Mesendoderm (in vitro differentiated cells): Measurements from ENCODE around the gene SGTA.

Experiments
- DNase-seq: peaks from one replicate; pipeline ENCODE4 v3.0.0; 2013
- H2AK5ac ChIP-seq: 2 replicates; pipeline ENCODE4 v1.6.1; 2013; ENCODE audit warnings: low read length, inconsistent platforms
- H2BK120ac ChIP-seq: 2 replicates; pipeline ENCODE4 v1.6.1; 2013; ENCODE audit warnings: low read depth, mild to moderate bottlenecking, low read length, moderate library complexity, mixed read lengths
- H2BK15ac ChIP-seq: replicated peaks from 2 replicates; pipeline ENCODE4 v1.6.1; 2013; ENCODE audit warnings: low read depth, mild to moderate bottlenecking, moderate library complexity
- H2BK5ac ChIP-seq: 2 replicates; pipeline ENCODE4 v1.6.1; 2013; ENCODE audit warnings: low read length, inconsistent platforms
- H3K18ac ChIP-seq: 2 replicates; pipeline ENCODE4 v1.6.1; 2013; ENCODE audit warnings: mild to moderate bottlenecking, low read length, mixed read lengths
- H3K23ac ChIP-seq: one replicate; pipeline ENCODE4 v1.6.1; 2013; ENCODE audit warnings: low read length
- H3K27ac ChIP-seq: 2 replicates; pipeline ENCODE4 v1.5.1; 2013; ENCODE audit warnings: low read depth, mild to moderate bottlenecking, inconsistent platforms, low read length, moderate library complexity
- H3K27me3 ChIP-seq: 2 replicates; pipeline ENCODE4 v1.6.1; 2013; ENCODE audit warnings: low read length, control low read depth, mild to moderate bottlenecking, inconsistent platforms; ENCODE audit not compliant: insufficient read depth, poor library complexity
- H3K36me3 ChIP-seq: 2 replicates; pipeline ENCODE4 v1.6.1; 2013; ENCODE audit warnings: low read length, inconsistent platforms; ENCODE audit not compliant: control insufficient read depth, insufficient read depth
- H3K4ac ChIP-seq: one replicate; pipeline ENCODE4 v1.6.1; 2013; ENCODE audit warnings: low read depth, mild to moderate bottlenecking, low read length, moderate library complexity
- H3K4me1 ChIP-seq: 2 replicates; pipeline ENCODE4 v1.6.1; 2013; ENCODE audit warnings: low read depth, low read length, inconsistent platforms; ENCODE audit not compliant: control insufficient read depth
- H3K4me2 ChIP-seq: 2 replicates; pipeline ENCODE4 v1.6.1; 2013; ENCODE audit warnings: low read length
- H3K4me3 ChIP-seq: 2 replicates; pipeline ENCODE4 v1.5.1; 2013; ENCODE audit warnings: mild to moderate bottlenecking, low read length
- H3K56ac ChIP-seq: one replicate; pipeline ENCODE4 v1.6.1; 2013; ENCODE audit warnings: low read length
- H3K79me1 ChIP-seq: 2 replicates; pipeline ENCODE4 v1.6.1; 2013; ENCODE audit warnings: low read length, inconsistent platforms
- H3K79me2 ChIP-seq: 2 replicates; pipeline ENCODE4 v1.6.1; 2013; ENCODE audit warnings: mild to moderate bottlenecking, low read length; ENCODE audit not compliant: control insufficient read depth, insufficient read depth
- H3K9ac ChIP-seq: 2 replicates; pipeline ENCODE4 v1.6.1; 2013; ENCODE audit warnings: low read length, inconsistent platforms
- H4K5ac ChIP-seq: one replicate; pipeline ENCODE4 v1.6.1; 2013; ENCODE audit warnings: low read length
- H4K8ac ChIP-seq: one replicate; pipeline ENCODE4 v1.6.1; 2013; ENCODE audit warnings: low read depth, mild to moderate bottlenecking, control low read depth, low read length, moderate library complexity
- whole genome bisulfite sequencing: extraction: QIAGEN DNeasy Blood & Tissue Kit; methylation state at CpG from one replicate; pipeline ENCODE4 v1.1.7; 2013; ENCODE audit warnings: low lambda C conversion rate, missing lambda C conversion rate; ENCODE audit not compliant: insufficient coverage; ENCODE audit errors: extremely low coverage; 5-methylcytosine and 5-hydroxymethylcytosine counted together

SGTA gene

DNA sequence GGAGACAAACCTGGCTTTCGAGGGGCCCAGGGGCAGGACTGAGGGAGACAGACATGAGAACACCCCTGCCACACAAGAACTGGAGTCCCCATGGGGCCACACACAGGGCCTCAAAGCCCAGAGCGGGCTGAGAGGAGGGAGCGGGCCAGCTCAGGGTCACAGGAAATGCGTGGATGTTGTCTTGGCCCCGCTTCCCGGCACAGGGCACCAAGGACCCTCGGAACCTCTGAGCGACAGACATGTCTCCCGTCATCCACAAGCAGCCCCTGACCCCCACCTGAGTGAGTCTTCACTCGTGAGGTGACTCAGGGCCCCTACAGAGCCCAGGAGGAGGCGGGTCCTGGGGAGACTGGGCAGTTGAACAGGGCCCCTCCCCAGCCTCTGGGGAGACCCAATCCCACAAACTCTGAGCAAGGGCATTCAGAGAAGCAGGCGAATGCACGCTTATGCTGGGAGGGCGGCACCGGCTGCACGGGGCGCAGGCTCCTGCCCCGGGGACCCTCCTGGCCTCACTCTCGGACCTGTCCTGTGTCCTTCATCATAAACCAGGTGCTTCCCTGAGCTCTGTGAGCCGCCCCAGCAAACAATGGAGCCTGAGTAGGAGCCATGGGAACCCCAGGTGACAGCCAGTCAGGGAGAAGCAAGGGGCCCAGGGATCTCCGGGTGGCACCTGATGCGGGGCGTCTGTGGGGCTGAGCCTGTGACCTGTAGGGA, 20.1 kb downstream of the SGTA start:
- Histone ChIP-seq H3K9ac (no peak overlapping the region), H3K4ac (no peak overlapping the region), H3K27me3 (no peaks in the 10 kb centered on the region), H3K79me2 (no peaks in the 10 kb centered on the region), H3K79me1 (no peaks in the 10 kb centered on the region), H4K5ac (no peak overlapping the region), H2AK5ac (no peak overlapping the region), H3K18ac (no peak overlapping the region), H2BK120ac (no peak overlapping the region), H3K36me3 (peaks cover 13% of the 10 kb centered on the region), H3K4me1 (no peaks in the 10 kb centered on the region), H3K56ac (no peak overlapping the region), H2BK15ac (no peak overlapping the region), H3K23ac (no peak overlapping the region), H3K4me3 (no peak overlapping the region), H2BK5ac (no peak overlapping the region), H3K27ac (no peak overlapping the region), H4K8ac (no peak overlapping the region), H3K4me2 (no peak overlapping the region)
- no peak for DNase-seq
- WGBS: no CpG with 5 or more reads among the region's 23 CpGs

DNA sequence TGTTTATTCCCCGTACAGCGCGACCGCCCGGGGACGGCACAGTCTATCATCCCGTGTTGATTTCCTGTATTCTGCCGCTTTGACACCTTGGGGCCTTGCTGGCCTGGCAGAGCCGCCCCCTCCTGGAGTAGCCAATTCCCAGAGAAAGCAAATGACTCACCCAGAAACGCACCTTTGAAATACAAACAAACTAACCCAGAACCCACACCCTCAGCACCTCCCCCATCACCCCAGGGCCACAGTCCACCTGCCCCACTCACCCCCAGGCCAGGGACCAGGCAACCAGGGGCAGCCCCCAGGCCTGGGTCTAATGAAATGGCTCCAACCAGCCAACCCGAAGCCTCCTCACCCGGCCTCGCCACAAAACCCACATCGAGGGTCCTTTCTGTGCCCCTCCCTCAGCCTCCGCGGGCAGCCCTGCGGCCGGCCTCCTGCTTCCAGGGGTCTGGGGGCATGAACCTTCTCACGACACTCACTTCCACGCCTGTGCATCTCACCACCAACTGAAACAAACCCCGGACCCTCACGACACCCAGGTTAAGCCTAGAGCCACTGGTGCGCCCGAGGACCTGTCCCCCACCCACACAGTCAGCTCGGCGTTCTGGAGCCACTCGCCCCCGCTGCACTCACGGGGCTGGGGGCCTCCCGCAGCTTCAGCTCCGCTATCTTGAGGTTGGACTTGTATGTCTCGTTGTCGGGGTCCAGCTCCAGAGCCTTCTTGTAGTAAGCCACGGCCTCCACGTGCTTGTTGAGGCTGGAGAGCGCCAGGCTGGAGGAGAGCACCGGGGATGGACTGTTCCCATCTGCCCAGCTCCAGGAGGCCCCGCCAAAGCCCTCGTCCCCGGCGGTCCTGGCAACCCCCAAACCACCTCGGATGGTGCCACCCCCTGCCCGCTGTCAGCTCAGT, 20.9 kb downstream of the SGTA start:
- no peak overlapping the region for H2BK120ac ChIP-seq
- H3K4me1 ChIP-seq: no peaks in the 10 kb centered on the region
- H3K56ac ChIP-seq: no peak overlapping the region
- DNase-seq: no peak
- no peak overlapping the region for H2AK5ac ChIP-seq
- no peak overlapping the region for H3K4me2 ChIP-seq
- H3K4me3 ChIP-seq: no peak overlapping the region
- H3K36me3 ChIP-seq: peaks cover 13% of the 10 kb centered on the region
- H2BK15ac ChIP-seq: no peak overlapping the region
- no peak overlapping the region for H3K18ac ChIP-seq
- H4K8ac ChIP-seq: no peak overlapping the region
- no CpG with 5 or more reads among the region's 43 CpGs for WGBS
- H3K79me2 ChIP-seq: no peaks in the 10 kb centered on the region
- H4K5ac ChIP-seq: no peak overlapping the region
- H2BK5ac ChIP-seq: no peak overlapping the region
- no peaks in the 10 kb centered on the region for H3K27me3 ChIP-seq
- H3K4ac ChIP-seq: no peak overlapping the region
- H3K27ac ChIP-seq: no peak overlapping the region
- H3K9ac ChIP-seq: no peak overlapping the region
- H3K79me1 ChIP-seq: no peaks in the 10 kb centered on the region
- no peak overlapping the region for H3K23ac ChIP-seq

DNA sequence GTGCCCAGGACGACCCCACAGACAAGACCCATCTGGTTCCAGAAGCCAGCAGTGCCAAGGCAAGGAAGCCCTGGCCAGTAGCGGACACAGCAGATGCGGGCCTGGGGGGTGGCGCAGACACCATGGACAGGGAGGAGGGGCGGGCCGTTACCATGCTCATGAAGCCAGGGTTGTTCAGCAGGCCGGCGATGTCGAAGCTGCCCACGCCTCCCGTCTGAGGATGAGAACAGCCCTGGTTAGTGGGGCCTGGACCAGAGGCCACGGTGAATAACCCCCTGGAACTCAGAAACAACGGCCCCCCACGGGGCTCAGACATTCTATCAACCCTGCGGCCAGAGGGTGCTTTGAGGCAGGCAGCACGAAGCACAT, 21.8 kb downstream of the SGTA start:
- DNase-seq: no peak
- H3K4me1 ChIP-seq: no peaks in the 10 kb centered on the region
- H3K4ac ChIP-seq: no peak overlapping the region
- H3K56ac ChIP-seq: no peak overlapping the region
- H3K23ac ChIP-seq: no peak overlapping the region
- no peak overlapping the region for H3K9ac ChIP-seq
- no peak overlapping the region for H4K8ac ChIP-seq
- no peaks in the 10 kb centered on the region for H3K79me1 ChIP-seq
- H3K4me3 ChIP-seq: no peak overlapping the region
- H2AK5ac ChIP-seq: no peak overlapping the region
- no peak overlapping the region for H4K5ac ChIP-seq
- no peak overlapping the region for H2BK5ac ChIP-seq
- no peak overlapping the region for H2BK120ac ChIP-seq
- H3K79me2 ChIP-seq: no peaks in the 10 kb centered on the region
- H3K27ac ChIP-seq: no peak overlapping the region
- peaks cover 13% of the 10 kb centered on the region for H3K36me3 ChIP-seq
- no CpG with 5 or more reads among the region's 16 CpGs for WGBS
- H3K4me2 ChIP-seq: no peak overlapping the region
- H3K27me3 ChIP-seq: no peaks in the 10 kb centered on the region
- no peak overlapping the region for H2BK15ac ChIP-seq
- no peak overlapping the region for H3K18ac ChIP-seq

DNA sequence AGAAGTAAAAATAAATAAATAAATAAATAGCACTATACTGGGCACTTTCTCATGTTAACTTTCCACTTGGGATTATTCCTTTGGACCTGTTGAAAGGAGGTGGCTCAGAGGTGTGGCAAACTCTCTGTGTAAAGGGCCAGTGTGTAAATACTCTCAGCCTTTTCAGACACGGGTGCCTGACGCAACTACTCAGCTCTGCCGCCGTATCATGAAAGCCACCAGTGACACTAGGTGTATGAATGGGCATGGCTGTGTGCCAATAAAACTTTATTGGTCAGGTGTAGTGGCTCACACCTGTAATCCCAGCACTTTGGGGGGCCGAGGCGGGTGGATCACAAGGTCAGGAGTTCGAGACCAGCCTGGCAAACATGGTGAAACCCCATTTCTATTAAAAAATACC, 23.1 kb downstream of the SGTA start:
- Histone ChIP-seq H3K79me1 (no peaks in the 10 kb centered on the region), H3K27me3 (no peaks in the 10 kb centered on the region), H4K8ac (no peak overlapping the region), H2BK5ac (no peak overlapping the region), H3K4me1 (no peaks in the 10 kb centered on the region), H3K56ac (no peak overlapping the region), H3K79me2 (no peaks in the 10 kb centered on the region), H3K27ac (no peak overlapping the region), H2AK5ac (no peak overlapping the region), H3K23ac (no peak overlapping the region), H3K9ac (no peak overlapping the region), H4K5ac (no peak overlapping the region), H3K4ac (no peak overlapping the region), H3K18ac (no peak overlapping the region), H2BK120ac (no peak overlapping the region), H3K36me3 (peaks cover 16% of the 10 kb centered on the region), H3K4me2 (no peak overlapping the region), H2BK15ac (no peak overlapping the region), H3K4me3 (no peak overlapping the region)
- no peak for DNase-seq
- no CpG with 5 or more reads among the region's 7 CpGs for WGBS

DNA sequence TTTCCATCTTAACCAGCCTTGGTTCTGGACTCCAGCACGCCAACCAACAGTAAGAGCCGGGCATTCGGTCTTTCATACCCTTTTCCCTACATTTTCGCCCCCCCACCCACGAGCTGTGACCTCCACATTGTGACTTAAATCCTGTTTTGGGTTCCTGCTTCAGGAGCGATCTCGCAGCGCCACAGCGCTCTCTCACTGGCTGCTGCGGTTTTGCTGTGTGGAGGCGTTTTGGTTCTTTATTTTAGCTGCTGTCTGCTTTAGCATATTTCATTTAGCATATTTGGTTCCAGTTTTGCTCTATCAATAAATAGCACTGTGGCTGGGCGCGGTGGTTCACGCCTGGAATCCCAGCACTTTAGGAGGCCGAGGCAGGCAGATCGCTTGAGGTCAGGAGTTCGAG, 23.7 kb downstream of the SGTA start:
- no peak overlapping the region for H3K4me2 ChIP-seq
- peaks cover 17% of the 10 kb centered on the region for H3K36me3 ChIP-seq
- H3K4me3 ChIP-seq: no peak overlapping the region
- H3K27me3 ChIP-seq: no peaks in the 10 kb centered on the region
- no peak overlapping the region for H3K27ac ChIP-seq
- H3K4me1 ChIP-seq: no peaks in the 10 kb centered on the region
- H3K79me1 ChIP-seq: no peaks in the 10 kb centered on the region
- no peak overlapping the region for H2AK5ac ChIP-seq
- H3K23ac ChIP-seq: no peak overlapping the region
- no peak overlapping the region for H4K8ac ChIP-seq
- no peaks in the 10 kb centered on the region for H3K79me2 ChIP-seq
- H2BK5ac ChIP-seq: no peak overlapping the region
- no peak overlapping the region for H3K9ac ChIP-seq
- no peak overlapping the region for H4K5ac ChIP-seq
- H2BK120ac ChIP-seq: no peak overlapping the region
- no peak for DNase-seq
- WGBS: no CpG with 5 or more reads among the region's 17 CpGs
- H3K18ac ChIP-seq: no peak overlapping the region
- H3K4ac ChIP-seq: no peak overlapping the region
- no peak overlapping the region for H2BK15ac ChIP-seq
- H3K56ac ChIP-seq: no peak overlapping the region
